LNCAP (cell line): ENCODE results near the gene GLYR1.

Experiments
- TF ChIP-seq, protein P1 (sequence below): fragments of 450-650 bp; IDR thresholded peaks from 2 replicates; pipeline ENCODE4 v1.5.1; 2017; ENCODE audit warnings: mild to moderate bottlenecking

The GLYR1 gene

DNA sequence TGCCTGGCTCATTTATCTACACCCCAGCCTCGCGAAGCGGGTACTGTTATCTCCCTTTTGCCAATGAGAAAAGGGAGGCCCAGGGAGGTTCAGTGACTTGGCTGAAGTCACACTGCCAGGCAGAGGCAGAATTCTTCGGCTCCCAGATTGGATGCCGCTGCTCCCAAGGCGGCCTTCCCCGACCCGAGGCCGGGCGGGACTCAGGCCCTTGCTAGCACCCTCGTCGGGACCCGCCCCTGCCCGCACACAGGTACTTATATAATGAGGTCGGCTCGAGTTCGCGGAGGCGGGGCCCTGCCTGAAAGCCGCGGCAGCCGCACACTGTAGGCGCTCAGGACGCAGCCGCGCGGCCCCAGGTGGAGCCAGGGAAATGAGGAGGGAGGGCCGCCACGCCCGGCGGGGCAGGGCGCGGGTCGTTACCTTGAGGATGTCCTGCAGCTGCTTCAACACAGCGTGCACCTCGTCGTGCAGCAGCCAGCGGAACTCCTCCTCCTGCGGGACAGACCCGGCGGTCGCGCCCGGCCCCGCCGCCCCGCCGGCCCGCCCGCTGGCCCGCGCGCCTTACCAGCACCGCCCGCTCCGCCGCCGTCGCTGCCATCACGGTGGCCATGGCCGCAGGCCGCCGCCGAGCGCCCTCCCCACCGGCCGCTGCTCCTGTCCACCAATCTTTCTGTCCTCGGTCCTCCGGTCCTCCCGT lies 45.0 kb downstream of the GLYR1 start, which contains the start of gene ROGDI:
TSS of gene ROGDI (minus strand) at position 672 of the 697 bp plus-strand sequence. CDS start at position 610, 62 bp downstream.
- TF ChIP-seq, protein P1, sequence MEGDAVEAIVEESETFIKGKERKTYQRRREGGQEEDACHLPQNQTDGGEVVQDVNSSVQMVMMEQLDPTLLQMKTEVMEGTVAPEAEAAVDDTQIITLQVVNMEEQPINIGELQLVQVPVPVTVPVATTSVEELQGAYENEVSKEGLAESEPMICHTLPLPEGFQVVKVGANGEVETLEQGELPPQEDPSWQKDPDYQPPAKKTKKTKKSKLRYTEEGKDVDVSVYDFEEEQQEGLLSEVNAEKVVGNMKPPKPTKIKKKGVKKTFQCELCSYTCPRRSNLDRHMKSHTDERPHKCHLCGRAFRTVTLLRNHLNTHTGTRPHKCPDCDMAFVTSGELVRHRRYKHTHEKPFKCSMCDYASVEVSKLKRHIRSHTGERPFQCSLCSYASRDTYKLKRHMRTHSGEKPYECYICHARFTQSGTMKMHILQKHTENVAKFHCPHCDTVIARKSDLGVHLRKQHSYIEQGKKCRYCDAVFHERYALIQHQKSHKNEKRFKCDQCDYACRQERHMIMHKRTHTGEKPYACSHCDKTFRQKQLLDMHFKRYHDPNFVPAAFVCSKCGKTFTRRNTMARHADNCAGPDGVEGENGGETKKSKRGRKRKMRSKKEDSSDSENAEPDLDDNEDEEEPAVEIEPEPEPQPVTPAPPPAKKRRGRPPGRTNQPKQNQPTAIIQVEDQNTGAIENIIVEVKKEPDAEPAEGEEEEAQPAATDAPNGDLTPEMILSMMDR = no peak

DNA sequence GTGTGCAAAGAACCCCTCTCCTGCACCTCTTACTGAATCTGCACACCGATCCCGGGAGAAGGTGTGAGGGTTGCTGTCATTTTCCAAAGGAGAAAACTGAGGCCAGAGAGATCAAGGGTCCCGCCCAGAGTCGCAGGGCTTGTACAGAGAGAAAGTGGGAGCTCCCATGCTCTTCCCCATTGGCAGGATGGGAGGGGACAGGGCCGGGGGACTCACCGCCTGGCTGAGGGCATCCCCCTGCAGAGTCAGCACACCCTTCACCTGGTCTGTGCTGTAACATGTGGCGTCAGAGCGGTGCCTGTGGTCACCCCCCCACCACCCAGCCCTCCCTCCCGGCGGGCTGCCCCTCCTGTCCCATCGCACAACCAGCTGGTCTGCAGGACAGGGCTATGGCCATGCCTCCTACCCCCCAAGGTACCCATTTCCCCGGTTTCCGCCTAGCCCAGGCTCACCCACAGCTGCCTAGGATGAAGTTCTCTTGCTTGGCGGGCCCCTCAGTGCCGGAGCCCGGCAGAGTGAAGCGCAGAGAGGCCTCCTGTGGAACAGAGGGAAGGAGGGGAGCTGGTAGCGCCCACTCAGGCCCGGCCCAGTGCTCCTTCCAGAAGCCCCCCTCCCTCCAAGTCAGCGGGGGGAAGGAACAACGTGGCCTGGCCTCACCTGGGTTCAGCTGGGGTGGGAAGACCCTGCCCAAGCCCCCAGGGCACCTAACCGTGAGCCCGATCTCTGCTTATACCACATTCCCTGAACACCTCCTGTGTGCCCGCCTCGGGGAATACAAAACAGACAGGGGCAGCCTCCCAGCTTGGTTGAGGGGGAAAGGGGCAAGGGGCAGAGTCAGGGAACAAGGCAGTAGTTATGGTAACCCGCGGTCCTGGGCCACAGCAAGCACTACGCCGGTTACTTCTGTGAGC lies 45.8 kb downstream of the GLYR1 start:
- TF ChIP-seq, protein P1 = no peak

DNA sequence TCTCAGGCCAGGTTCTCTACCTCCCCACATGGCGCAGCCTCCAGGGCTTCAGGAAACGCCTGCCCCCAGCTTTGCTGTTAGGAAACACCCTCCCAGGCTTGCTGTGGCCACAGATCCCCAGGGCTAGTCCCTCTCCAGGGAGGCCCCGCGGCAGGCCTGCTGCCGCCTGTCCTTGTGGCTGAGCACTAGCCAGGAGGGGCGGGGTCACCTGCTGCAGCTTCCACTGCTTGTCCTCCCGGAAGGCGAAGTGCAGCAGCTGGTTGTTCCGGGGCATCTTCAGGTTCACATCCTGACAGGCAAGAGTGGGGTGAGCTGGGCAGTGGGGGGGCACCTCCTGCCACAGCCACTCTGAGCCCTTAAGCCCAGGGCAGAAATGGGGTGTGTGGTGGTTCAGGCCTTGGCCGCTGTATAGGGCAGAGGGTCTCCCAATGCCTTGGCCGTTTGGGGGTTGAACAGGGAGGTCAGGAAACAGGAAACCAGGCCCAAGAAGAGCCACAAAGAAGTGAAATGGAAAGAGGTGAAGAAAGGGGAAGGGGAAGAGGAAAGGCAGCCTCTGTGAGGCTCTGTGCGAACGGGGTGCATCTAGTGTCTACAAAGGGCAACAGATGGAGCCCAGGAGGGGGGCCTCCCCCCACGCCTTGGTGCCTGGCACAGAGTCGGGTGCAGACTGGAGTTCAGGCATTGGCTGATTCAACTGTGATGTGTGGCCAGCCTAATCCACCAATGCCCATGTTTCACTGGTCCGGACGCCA lies 46.6 kb downstream of the GLYR1 start:
- TF ChIP-seq, protein P1 = no peak

DNA sequence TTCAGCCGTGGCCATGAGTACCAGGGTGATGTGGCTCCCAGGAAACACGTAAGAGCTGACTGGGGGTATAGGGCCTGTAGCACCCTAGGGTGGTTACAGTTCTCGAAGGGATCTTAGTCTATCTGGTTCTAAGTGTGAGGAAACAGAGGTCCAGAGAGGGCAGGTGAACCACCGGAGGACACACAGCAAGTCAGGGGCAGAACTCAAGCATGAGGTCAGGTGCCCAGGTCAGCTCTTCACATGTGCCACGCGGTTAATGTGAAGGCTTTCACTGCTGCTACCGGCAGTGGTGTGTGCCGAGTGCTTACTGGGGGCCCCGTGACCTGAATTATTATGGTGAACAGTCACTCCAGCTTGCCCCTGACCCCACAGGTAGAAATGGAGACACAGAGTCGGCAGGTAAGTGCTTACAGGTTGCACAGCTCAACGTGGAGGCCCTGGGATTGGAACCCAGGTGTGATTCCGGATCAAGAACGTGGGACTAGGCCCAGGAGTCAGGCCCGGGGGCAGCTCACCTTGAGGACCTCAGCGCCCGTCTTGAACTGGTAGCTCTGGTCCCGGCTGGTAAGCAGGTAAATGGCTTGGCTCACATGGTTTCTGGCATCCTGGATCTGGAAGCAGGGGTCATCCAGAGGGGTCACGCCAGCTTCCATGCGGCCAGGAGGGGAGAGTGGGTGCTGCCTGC lies 47.8 kb downstream of the GLYR1 start:
- TF ChIP-seq, protein P1 = no peak

DNA sequence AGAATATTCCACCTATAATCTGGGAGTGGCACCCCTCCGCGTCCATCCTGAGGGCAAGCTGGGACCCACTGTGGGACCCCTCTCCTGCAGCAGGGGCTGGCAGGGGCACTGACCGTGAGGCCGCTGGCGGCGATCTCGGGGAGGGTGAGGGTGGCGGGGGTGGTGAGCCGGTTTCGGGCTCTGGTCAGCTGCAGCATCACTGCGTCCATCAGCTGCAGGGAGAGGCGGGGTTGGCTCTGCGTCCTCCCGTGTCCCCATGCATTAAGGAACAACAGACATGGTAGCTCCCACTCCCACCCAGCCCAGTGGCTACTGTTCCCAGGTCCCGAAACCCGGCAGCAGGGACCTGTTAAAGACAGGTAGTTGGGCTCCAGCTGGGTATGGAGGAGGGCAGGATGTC lies 48.6 kb downstream of the GLYR1 start:
- TF ChIP-seq, protein P1 = no peak

DNA sequence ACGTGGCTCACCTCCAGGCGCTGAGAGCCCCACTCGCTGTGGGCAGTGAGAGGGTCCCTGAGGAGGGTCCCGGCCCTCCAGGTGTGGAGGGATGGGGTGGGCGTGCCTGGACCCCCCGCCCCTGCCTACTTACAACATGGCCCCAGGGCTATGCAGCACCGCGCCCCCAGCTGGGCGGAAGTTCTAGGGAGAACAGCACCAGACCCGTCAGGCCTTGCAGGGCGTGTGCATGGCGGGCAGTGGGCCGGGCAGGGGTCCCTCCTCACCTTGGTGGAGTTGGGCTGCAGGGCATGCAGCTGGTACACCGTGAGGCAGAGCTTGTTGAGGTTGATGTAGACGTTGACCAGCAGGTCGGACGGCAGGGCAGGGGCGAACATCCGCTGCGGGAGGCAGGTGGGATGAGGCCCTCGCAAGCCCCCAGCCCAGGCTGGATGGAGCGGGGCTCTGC lies 49.3 kb downstream of the GLYR1 start:
- TF ChIP-seq, protein P1 = no peak
